Transverse colon (tissue), 4 donors: Measurements from ENCODE around the gene ICAM3. TPM values are rescaled to one million over a fixed set of nuclear protein-coding genes. Genes with fewer than 3 reads are reported as not detected.
"Not testable (repeated sequence)": the region's sequence is repeated elsewhere in the genome, so short reads cannot be mapped to it uniquely, and the experiment has no call there.

Experiments used
- DNase-seq: peaks from one replicate; pipeline ENCODE4 v3.0.0-alpha.2; 2019
- H3K27ac ChIP-seq, 4 donors: fragments of 200-600 bp; sonication (generic); 2 replicates each; pipeline ENCODE4 v1.5.1; 2016 to 2018; ENCODE audit warnings: inconsistent platforms in 4 of 4
- H3K27me3 ChIP-seq: fragments of 200-600 bp; sonication (generic); 2 replicates; pipeline ENCODE4 v1.5.1; 2017; ENCODE audit warnings: inconsistent platforms
- H3K36me3 ChIP-seq, 4 donors: fragments of 200-600 bp; sonication (generic); 2 replicates each; pipeline ENCODE4 v1.5.1; 2017 to 2019; ENCODE audit warnings: inconsistent platforms in 4 of 4
- H3K4me1 ChIP-seq, 4 donors: fragments of 200-600 bp; sonication (generic); 2 replicates each; pipeline ENCODE4 v1.5.1; 2017 to 2020; ENCODE audit warnings: inconsistent platforms in 4 of 4
- H3K4me3 ChIP-seq, 4 donors: fragments of 200-600 bp; sonication (generic); 1 replicate in 1 of 4; 2 replicates in 3 of 4; pipeline versions ENCODE4 v1.5.1 to v1.6.1; 2017 to 2019; ENCODE audit warnings: inconsistent platforms in 4 of 4
- H3K9me3 ChIP-seq, 2 donors: fragments of 200-600 bp; sonication (generic); 2 replicates each; pipeline ENCODE4 v1.5.1; 2017 to 2019; ENCODE audit warnings: inconsistent platforms in 2 of 2
- EP300 ChIP-seq: sonication (generic); formaldehyde crosslinking; IDR thresholded peaks from one replicate; pipeline ENCODE4 v1.6.1; 2017; ENCODE audit warnings: antibody characterized with exemption, low read depth
- POLR2A ChIP-seq: fragments of 450-650 bp; IDR thresholded peaks from one replicate; pipeline ENCODE4 v1.6.1; 2016; ENCODE audit warnings: antibody characterized with exemption, mild to moderate bottlenecking, moderate library complexity
- POLR2AphosphoS5 ChIP-seq, 3 donors: sonication (generic); formaldehyde crosslinking; IDR thresholded peaks; one replicate each; pipeline ENCODE4 v1.6.1; 2016; ENCODE audit warnings: antibody characterized with exemption in 3 of 3
- WGBS, 2 donors: methylation state at CpG; one replicate each; pipeline ENCODE4 v1.1.5; 2018; ENCODE audit warnings: low coverage in 1 of 2; 5-methylcytosine and 5-hydroxymethylcytosine counted together
- in situ Hi-C, 4 donors: fragments of 200-750 bp; cut with MboI; loops; one replicate each; pipeline versions ENCODE4 v1.15.0 to v1.15.1; 2017; ENCODE audit warnings: low sequenced_read_pairs in 3 of 4, low pct_ligation_motif_present in 1 of 4, low pct_unique_long_range_greater_than_20kb in 1 of 4
- intact Hi-C: fragments of 100-400 bp; cut with DNase I; formaldehyde crosslinking; loops from one replicate; pipeline ENCODE4 v1.15.1; 2023; ENCODE audit warnings: low total_unique reads
- total RNA-seq, 4 donors: library from RNA; depleted of rRNA; stranded (reverse); fragments of >200 nt; gene quantifications; one replicate each; pipeline ENCODE4 v1.1.0, GENCODE V29; 2016
- TF ChIP-seq, protein P1 (sequence below), 5 experiments: fragments of 200-600 bp in 3 of 5; fragments of 450-650 bp in 2 of 5; sonication (generic) in 3 of 5; IDR thresholded peaks; 1 replicate in 2 of 5; 2 replicates in 3 of 5; pipeline ENCODE4 v1.5.1; 2016 to 2017; ENCODE audit warnings: antibody characterized with exemption in 5 of 5, inconsistent platforms in 3 of 5, mild to moderate bottlenecking in 2 of 5, moderate library complexity in 1 of 5

ICAM3 gene
- total RNA-seq, 4 donors from 2014 or later, result 2.6 to 17.5 (median 8.6) TPM

DNA sequence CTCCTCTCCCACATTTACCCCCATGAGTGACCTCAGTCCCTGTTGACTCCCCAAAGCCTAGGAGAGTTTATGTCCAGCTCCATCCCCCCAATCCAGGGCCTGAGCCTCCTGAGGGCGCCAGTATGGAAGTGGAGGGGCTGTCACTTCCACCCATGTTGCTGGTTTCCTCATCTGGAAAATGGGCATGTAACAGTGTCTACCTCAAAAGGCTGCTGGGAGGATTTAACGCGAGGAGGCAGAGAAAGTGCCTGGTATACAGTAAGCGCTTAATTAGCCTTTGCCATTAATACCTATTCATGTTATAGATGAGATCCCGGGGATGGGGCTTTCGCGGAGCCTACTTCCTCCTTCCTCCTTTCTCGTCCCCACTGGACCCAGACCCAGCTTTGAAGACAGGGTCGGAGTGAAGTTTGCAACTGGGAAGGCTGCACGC lies 40.5 kb upstream of the ICAM3 start:
- Histone ChIP-seq H3K27ac (peak overlapping the region; percentile 84 to 91 (median 88)), H3K4me3 (peak overlapping the region; percentile 57 to 88 (median 86)), H3K36me3 (peaks cover 0 to 5% (median 2%) of the 10 kb centered on the region in 4 donors), H3K9me3 (no peaks in the 10 kb centered on the region), H3K27me3 (no peaks in the 10 kb centered on the region), H3K4me1 (peaks cover 9 to 21% (median 14%) of the 10 kb centered on the region in 4 donors)
- WGBS, 2 donors, result 0 to 1% methylated on average over 1 to 10 of the region's 10 CpGs
- in situ Hi-C loops (loop anchor here (5.0 to 25.0 kb wide), 2 partner anchors 113 to 443 kb away; partner anchors contain the start of gene OLFM2 (in 3 of the 4)), intact Hi-C loops (no loop called here)
- TF ChIP-seq POLR2A (no peak), POLR2AphosphoS5 (IDR thresholded peaks at IDR 0.05) (no peak), EP300 (no peak)
- TF ChIP-seq, protein P1, sequence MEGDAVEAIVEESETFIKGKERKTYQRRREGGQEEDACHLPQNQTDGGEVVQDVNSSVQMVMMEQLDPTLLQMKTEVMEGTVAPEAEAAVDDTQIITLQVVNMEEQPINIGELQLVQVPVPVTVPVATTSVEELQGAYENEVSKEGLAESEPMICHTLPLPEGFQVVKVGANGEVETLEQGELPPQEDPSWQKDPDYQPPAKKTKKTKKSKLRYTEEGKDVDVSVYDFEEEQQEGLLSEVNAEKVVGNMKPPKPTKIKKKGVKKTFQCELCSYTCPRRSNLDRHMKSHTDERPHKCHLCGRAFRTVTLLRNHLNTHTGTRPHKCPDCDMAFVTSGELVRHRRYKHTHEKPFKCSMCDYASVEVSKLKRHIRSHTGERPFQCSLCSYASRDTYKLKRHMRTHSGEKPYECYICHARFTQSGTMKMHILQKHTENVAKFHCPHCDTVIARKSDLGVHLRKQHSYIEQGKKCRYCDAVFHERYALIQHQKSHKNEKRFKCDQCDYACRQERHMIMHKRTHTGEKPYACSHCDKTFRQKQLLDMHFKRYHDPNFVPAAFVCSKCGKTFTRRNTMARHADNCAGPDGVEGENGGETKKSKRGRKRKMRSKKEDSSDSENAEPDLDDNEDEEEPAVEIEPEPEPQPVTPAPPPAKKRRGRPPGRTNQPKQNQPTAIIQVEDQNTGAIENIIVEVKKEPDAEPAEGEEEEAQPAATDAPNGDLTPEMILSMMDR (IDR thresholded peaks at IDR 0.05), result no peak
- DNase-seq, result no peak

DNA sequence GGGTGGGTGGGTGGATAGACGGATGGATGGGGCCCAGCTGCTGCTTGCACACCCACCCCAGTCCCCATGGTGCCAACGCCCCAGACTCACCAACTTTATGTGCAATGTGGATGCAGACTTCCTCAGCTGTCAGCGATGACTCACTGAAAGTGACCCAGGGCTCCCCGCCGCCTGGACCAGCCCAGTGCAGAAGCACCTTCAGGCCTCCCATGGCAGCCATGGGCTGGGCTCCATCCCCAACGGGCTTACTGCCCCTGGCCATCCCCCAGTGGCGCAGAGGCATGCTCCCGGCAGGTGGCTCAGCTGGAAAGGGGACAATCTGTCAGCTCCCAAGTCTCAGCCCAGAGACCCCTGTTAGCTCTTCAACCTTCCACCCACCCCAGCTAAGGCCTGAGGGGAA lies 38.7 kb upstream of the ICAM3 start:
- Histone ChIP-seq H3K4me3 (no peak overlapping the region), H3K36me3 (peaks cover 0 to 6% (median 3%) of the 10 kb centered on the region in 4 donors), H3K9me3 (no peaks in the 10 kb centered on the region), H3K27me3 (no peaks in the 10 kb centered on the region), H3K27ac (no peak overlapping the region), H3K4me1 (peaks cover 9 to 21% (median 14%) of the 10 kb centered on the region in 4 donors)
- intact Hi-C loops (no loop called here), in situ Hi-C loops (loop anchor here in 3 of 4 donors (25.0 kb wide), 1 partner anchor 441 kb away; the partner anchor contains the start of gene OLFM2 (in 3 of the 3))
- no peak for DNase-seq
- 95% methylated on average over 7 of the region's 8 CpGs; no CpG with 5 or more reads in 1 of the 2 donors for WGBS, 2 donors
- TF ChIP-seq, protein P1 (IDR thresholded peaks at IDR 0.05), result no peak
- TF ChIP-seq POLR2AphosphoS5 (IDR thresholded peaks at IDR 0.05) (no peak), EP300 (no peak), POLR2A (no peak)

DNA sequence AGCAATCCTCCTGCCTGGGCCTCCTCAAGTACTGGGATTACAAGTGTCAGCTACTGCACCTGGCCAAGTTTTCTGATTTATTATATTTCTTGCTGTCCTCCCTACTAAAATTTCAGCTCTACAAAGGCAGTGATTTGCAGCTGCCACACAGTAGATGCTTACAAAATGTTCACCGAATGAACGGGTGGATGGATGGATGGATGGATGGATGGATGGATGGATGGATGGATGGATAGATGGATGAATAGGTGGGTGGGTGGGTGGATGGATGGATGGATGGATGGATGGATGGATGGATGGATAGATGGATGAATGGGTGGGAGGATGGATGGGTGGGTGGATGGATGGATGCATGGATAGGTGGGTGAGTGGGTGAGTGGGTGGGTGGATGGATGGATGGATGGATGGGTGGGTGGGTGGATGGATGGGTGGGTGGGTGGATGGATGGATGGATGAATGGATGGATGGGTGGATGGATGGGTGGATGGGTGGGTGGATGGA lies 37.8 kb upstream of the ICAM3 start:
- 100% methylated on average over 2 of the region's 2 CpGs for WGBS, 2 donors
- H3K4me3 ChIP-seq, H3K36me3 ChIP-seq, H3K9me3 ChIP-seq, H3K27ac ChIP-seq, DNase-seq, intact Hi-C loops, H3K27me3 ChIP-seq: not testable (repeated sequence)
- in situ Hi-C loops, result loop anchor here in 3 of 4 donors (25.0 kb wide), 1 partner anchor 440 kb away; the partner anchor contains the start of gene OLFM2 (in 3 of the 3)
- H3K4me1 ChIP-seq, result peaks cover 9 to 21% (median 14%) of the 10 kb centered on the region in 4 donors

DNA sequence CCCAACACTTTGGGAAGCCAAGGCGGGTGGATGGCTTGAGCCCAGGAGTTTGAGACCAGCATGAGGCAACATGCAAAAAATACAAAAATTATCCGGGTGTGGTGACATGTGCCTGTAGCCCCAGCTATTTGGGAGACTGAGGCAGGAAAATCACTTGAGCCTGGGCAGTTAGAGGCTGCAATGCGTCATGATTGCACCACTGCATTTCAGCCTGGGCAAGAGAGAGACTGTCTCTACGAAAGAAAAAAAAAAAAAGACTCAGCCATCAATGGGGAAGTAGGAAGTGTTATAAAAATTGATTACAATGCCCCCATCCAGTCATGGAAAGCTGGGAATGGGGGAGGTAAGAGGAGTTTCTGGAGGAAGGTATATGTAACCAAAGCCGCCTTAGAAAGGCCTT lies 35.5 kb upstream of the ICAM3 start:
- TF ChIP-seq POLR2AphosphoS5 (IDR thresholded peaks at IDR 0.05) (no peak), EP300 (no peak), POLR2A (no peak)
- TF ChIP-seq, protein P1 (IDR thresholded peaks at IDR 0.05), result no peak
- WGBS, 2 donors, result 83 to 86% methylated on average over 1 to 5 of the region's 5 CpGs
- in situ Hi-C loops (loop anchor here in 3 of 4 donors (25.0 kb wide), 1 partner anchor 438 kb away; the partner anchor contains the start of gene OLFM2 (in 3 of the 3)), intact Hi-C loops (no loop called here)
- H3K4me1 ChIP-seq, result peaks cover 6 to 16% (median 10%) of the 10 kb centered on the region in 4 donors
- H3K36me3 ChIP-seq, result peaks cover 0 to 16% (median 3%) of the 10 kb centered on the region in 4 donors
- no peaks in the 10 kb centered on the region for H3K27me3 ChIP-seq
- H3K27ac ChIP-seq, result no peak overlapping the region
- no peak for DNase-seq
- H3K9me3 ChIP-seq, result no peaks in the 10 kb centered on the region
- H3K4me3 ChIP-seq, result no peak overlapping the region
